SH-SY5Y (cell line): Measurements from ENCODE around the gene CLEC16A.

Experiments used
- GATA2 ChIP-seq: IDR thresholded peaks from 2 replicates; pipeline ENCODE4 v1.6.1; 2011; ENCODE audit warnings: mild to moderate bottlenecking, low read depth, low read length
- GATA3 ChIP-seq: IDR thresholded peaks from 2 replicates; pipeline ENCODE4 v1.6.1; 2011; ENCODE audit warnings: low read depth, mild to moderate bottlenecking, low read length, moderate library complexity

DNA sequence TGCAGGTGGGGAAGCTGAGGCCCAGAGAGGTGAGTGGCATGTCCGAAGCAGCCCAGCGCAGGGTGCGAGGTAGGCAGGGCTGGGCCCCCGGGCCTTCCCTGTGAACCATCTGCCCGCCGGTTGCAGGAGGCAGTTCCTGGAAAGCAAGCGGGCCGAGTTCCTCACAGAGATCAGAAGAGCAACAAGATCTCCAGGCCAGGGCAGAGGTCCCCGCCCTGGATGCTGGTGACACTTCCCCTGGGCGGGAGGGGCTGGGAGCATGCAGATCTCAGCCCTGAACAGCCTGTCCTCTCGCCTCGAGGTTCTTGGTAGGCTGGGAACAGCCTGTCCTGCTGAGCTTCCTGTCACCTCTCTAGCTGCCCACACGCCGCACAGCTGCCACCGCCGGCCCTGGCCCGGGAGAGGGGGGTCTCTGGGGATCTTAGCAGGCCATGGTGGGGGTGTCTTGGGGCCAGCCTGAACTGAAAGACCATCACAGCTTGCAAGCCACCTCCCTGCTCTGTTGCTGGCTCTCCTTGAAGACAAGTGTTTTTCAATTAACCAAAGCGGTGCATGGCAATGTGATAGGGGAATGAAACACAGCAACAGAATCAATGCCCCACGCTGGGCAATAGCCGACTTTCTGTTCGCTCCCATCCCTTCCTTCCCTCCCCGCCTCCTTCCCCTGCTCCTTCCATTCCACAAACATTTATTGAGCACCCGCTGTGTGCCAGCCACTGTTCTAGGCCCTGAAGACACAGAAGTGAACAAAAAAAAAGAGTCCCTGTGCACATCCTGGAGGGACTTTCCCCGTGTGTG lies 279.9 kb downstream of the CLEC16A start:
- TF ChIP-seq GATA2 (no peak), GATA3 (no peak)
